C4-2B (cell line): ENCODE data around the gene COG5.

ENCODE experiments used
- H3K27ac ChIP-seq: fragments of 450-650 bp; 2 replicates; pipeline ENCODE4 v1.5.1; 2017
- ZFX ChIP-seq: fragments of 450-650 bp; IDR thresholded peaks from 2 replicates; pipeline ENCODE4 v1.6.1; 2017
- TF ChIP-seq, protein P1 (sequence below): fragments of 450-650 bp; conservative IDR thresholded peaks from 2 replicates; pipeline ENCODE4 v1.5.1; 2017; ENCODE audit warnings: mild to moderate bottlenecking

The COG5 gene

GRCh38 chr7:107494315-107494751 is 69.4 kb downstream of the COG5 start:
- TF ChIP-seq, protein P1, sequence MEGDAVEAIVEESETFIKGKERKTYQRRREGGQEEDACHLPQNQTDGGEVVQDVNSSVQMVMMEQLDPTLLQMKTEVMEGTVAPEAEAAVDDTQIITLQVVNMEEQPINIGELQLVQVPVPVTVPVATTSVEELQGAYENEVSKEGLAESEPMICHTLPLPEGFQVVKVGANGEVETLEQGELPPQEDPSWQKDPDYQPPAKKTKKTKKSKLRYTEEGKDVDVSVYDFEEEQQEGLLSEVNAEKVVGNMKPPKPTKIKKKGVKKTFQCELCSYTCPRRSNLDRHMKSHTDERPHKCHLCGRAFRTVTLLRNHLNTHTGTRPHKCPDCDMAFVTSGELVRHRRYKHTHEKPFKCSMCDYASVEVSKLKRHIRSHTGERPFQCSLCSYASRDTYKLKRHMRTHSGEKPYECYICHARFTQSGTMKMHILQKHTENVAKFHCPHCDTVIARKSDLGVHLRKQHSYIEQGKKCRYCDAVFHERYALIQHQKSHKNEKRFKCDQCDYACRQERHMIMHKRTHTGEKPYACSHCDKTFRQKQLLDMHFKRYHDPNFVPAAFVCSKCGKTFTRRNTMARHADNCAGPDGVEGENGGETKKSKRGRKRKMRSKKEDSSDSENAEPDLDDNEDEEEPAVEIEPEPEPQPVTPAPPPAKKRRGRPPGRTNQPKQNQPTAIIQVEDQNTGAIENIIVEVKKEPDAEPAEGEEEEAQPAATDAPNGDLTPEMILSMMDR: no peak
- no peak for TF ChIP-seq ZFX
- no peak overlapping the region for H3K27ac ChIP-seq

DNA sequence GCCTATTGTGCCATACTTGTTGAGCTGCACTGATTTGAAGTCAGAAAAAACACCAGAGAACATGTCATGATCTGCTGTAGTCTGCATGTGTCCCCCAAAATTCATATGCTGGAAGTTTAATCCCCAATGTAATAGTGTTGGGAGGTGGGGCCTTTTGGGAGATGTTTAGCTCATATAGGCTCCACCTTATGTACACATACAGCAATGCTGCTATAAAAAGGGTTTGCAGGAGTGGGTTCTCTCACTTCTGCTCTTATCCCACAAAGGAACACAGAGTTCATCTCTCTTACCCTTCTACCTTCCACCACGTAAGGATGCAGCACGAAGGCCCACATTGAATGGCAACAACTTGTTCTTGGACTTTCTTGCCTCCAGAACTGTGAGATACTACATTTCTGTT is 70.8 kb downstream of the COG5 start:
- TF ChIP-seq, protein P1: no peak
- TF ChIP-seq ZFX: no peak
- H3K27ac ChIP-seq: no peak overlapping the region

DNA sequence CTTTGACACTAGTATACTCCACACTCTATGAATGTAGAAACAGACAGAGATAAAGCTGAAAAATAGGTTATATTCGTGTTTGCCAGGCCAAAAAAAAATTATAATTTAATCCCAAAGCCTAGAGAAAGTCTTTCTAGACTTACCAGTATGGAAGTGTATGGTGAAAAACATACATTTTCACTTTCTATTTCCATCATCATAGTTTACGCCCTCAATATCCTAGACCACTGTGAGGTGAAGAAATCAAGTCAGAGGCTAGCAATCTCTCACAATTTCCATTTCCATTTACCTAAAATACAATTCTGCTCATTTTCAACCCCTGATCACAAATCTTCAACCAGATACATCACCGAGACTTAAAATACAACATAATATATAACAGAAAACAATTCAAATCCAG is 77.7 kb downstream of the COG5 start:
- no peak overlapping the region for H3K27ac ChIP-seq
- TF ChIP-seq, protein P1: no peak
- no peak for TF ChIP-seq ZFX

GRCh38 chr7:107482571-107482970 is 81.1 kb downstream of the COG5 start:
- no peak overlapping the region for H3K27ac ChIP-seq
- TF ChIP-seq, protein P1: no peak
- no peak for TF ChIP-seq ZFX

- TF ChIP-seq, protein P1: no peak
- no peak for TF ChIP-seq ZFX
Observed at GRCh38 chr7:107480932-107481331, 82.8 kb downstream of the COG5 start.

GRCh38 chr7:107479303-107479702 is 84.4 kb downstream of the COG5 start:
- no peak for TF ChIP-seq ZFX
- TF ChIP-seq, protein P1: no peak
- no peak overlapping the region for H3K27ac ChIP-seq

More at GRCh38 chr7:107480932-107481331, 82.8 kb downstream of the COG5 start:
- no peak overlapping the region for H3K27ac ChIP-seq

DNA sequence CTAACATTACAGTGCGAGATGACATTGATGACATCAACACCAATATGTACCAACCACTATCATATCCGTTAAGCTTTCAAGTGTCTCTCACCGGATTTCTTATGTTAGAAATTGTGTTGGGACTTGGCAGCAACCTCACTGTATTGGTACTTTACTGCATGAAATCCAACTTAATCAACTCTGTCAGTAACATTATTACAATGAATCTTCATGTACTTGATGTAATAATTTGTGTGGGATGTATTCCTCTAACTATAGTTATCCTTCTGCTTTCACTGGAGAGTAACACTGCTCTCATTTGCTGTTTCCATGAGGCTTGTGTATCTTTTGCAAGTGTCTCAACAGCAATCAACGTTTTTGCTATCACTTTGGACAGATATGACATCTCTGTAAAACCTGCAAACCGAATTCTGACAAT is 89.6 kb downstream of the COG5 start:
- H3K27ac ChIP-seq: no peak overlapping the region
- no peak for TF ChIP-seq ZFX
- TF ChIP-seq, protein P1: no peak
